Fibroblast of lung (primary cell): ENCODE data around the gene SPACA4.

ENCODE experiments used
- EZH2 ChIP-seq: IDR thresholded peaks from 2 replicates; pipeline ENCODE4 v1.5.1; 2012; ENCODE audit warnings: low read length, control low read depth, mild to moderate bottlenecking; ENCODE audit errors: missing control alignments
- TF ChIP-seq, protein P1 (sequence below), 2 donors: IDR thresholded peaks in 1 of 2; conservative IDR thresholded peaks in 1 of 2; 1 replicate in 1 of 2; 2 replicates in 1 of 2; pipeline ENCODE4 v1.5.1; 2011 to 2012; ENCODE audit warnings: low read length in 2 of 2, control low read depth in 1 of 2, inconsistent platforms in 1 of 2, low read depth in 1 of 2, mild to moderate bottlenecking in 1 of 2

DNA sequence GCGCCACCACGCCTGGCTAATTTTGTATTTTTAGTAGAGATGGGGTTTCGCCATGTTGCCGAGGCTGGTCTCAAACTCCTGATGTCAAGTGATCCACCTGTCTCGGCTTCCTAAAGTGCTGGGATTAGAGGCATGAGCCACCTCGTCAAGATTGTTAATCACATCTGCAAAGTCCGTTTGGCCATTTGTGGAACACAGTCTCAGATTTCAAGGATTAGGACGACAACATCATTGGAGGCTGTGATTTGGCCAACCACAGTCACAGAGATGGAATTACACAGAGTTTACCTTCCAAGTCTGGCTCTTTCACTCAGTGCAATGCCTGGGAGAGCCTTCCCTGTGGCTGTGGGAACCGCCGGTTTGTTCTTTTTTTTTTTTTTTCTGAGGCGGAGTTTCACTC lies 36.7 kb upstream of the SPACA4 start:
- TF ChIP-seq, protein P1, sequence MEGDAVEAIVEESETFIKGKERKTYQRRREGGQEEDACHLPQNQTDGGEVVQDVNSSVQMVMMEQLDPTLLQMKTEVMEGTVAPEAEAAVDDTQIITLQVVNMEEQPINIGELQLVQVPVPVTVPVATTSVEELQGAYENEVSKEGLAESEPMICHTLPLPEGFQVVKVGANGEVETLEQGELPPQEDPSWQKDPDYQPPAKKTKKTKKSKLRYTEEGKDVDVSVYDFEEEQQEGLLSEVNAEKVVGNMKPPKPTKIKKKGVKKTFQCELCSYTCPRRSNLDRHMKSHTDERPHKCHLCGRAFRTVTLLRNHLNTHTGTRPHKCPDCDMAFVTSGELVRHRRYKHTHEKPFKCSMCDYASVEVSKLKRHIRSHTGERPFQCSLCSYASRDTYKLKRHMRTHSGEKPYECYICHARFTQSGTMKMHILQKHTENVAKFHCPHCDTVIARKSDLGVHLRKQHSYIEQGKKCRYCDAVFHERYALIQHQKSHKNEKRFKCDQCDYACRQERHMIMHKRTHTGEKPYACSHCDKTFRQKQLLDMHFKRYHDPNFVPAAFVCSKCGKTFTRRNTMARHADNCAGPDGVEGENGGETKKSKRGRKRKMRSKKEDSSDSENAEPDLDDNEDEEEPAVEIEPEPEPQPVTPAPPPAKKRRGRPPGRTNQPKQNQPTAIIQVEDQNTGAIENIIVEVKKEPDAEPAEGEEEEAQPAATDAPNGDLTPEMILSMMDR (conservative IDR thresholded peaks at IDR 0.05 in 1 of 2, IDR thresholded peaks at IDR 0.05 in 1 of 2; ENCODE audit: low read depth in 1 of 2, low read length in 2 of 2): no peak
- TF ChIP-seq EZH2: no peak
